C4-2B (cell line): ENCODE measurements around the gene SCN1B.

ENCODE experiments used
- ZFX ChIP-seq: fragments of 450-650 bp; IDR thresholded peaks from 2 replicates; pipeline ENCODE4 v1.6.1; 2017
- TF ChIP-seq, protein P1 (sequence below): fragments of 450-650 bp; conservative IDR thresholded peaks from 2 replicates; pipeline ENCODE4 v1.5.1; 2017; ENCODE audit warnings: mild to moderate bottlenecking

DNA sequence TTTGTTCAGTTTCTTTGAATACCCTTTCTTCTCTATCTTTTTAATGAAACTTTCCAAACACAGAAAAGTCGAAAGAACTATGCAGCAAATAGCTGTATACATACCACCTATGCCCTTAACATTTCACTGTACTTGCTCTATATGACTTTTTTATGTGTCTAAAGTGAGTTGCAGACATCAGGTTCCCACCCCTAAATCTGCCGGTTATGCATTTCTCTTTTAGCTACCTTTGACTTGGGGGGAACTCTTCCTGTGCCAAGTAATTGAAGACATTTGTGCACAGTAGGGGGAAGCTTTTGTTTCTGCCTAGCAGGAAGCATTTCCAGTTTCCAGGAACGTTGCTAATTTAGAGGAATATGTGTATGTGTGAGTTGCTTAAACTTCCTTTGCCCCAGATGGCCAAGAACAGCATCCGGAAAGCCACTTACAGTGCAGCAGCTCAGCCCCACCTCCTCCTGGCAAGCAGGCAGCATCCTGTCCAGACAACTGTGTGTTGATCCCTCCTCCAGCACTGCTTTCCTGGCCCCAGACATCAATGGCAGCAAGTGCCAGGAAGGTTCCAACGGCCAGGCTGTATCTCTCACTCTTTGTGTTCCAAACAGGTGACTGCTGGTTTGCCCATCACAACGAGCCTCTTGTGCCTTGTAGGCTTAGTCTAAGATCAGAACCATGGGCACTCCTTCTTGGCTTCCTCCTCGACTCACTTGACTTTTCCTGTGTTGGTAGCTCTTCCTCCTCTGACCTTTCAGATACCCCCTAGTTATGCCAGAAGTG lies 44.8 kb upstream of the SCN1B start:
- TF ChIP-seq, protein P1, sequence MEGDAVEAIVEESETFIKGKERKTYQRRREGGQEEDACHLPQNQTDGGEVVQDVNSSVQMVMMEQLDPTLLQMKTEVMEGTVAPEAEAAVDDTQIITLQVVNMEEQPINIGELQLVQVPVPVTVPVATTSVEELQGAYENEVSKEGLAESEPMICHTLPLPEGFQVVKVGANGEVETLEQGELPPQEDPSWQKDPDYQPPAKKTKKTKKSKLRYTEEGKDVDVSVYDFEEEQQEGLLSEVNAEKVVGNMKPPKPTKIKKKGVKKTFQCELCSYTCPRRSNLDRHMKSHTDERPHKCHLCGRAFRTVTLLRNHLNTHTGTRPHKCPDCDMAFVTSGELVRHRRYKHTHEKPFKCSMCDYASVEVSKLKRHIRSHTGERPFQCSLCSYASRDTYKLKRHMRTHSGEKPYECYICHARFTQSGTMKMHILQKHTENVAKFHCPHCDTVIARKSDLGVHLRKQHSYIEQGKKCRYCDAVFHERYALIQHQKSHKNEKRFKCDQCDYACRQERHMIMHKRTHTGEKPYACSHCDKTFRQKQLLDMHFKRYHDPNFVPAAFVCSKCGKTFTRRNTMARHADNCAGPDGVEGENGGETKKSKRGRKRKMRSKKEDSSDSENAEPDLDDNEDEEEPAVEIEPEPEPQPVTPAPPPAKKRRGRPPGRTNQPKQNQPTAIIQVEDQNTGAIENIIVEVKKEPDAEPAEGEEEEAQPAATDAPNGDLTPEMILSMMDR: no peak
- no peak for TF ChIP-seq ZFX
